SK-N-MC (cell line): ENCODE results near the gene NEURL3.
"Not testable (repeated sequence)": the region's sequence is repeated elsewhere in the genome, so short reads cannot be mapped to it uniquely, and the experiment has no call there.

Experiments used
- DNase-seq: peaks from one replicate; pipeline ENCODE4 v3.0.0-alpha.2; 2011; ENCODE audit warnings: low read depth, low spot score
- H3K27ac ChIP-seq: fragments of 200-600 bp; sonication (generic); 2 replicates; pipeline ENCODE4 v1.5.1; 2016; ENCODE audit warnings: mixed run types
- H3K36me3 ChIP-seq: fragments of 200-600 bp; sonication (generic); 2 replicates; pipeline ENCODE4 v1.6.1; 2017; ENCODE audit warnings: antibody characterized with exemption, low read length, mixed read lengths; ENCODE audit not compliant: insufficient read depth
- H3K4me3 ChIP-seq: fragments of 200-600 bp; sonication (generic); 2 replicates; pipeline ENCODE4 v1.5.1; 2016
- H3K9ac ChIP-seq: fragments of 200-600 bp; sonication (generic); 2 replicates; pipeline ENCODE4 v1.8.0; 2017; ENCODE audit warnings: mixed run types, mixed read lengths; ENCODE audit not compliant: insufficient read length
- H3K9me3 ChIP-seq: fragments of 200-600 bp; sonication (generic); 2 replicates; pipeline ENCODE4 v1.6.1; 2017; ENCODE audit warnings: low read depth, mild to moderate bottlenecking, antibody characterized with exemption, low read length, moderate library complexity, mixed read lengths
- EZH2 ChIP-seq: fragments of 200-600 bp; sonication (generic); IDR thresholded peaks from one replicate; pipeline ENCODE4 v1.6.1; 2017; ENCODE audit warnings: antibody characterized with exemption
- FOXP2 ChIP-seq: optimal IDR thresholded peaks from 2 replicates; pipeline ENCODE3; 2011; ENCODE audit warnings: mild to moderate bottlenecking, moderate library complexity; ENCODE audit not compliant: insufficient read depth; ENCODE audit errors: extremely low read length, control extremely low read depth
- POLR2AphosphoS5 ChIP-seq: IDR thresholded peaks from 2 replicates; pipeline ENCODE4 v1.6.1; 2012; ENCODE audit warnings: mild to moderate bottlenecking, low read depth, low read length, borderline replicate concordance

Gene NEURL3

GRCh38 chr2:96464651-96465050 lies 40.5 kb downstream of the NEURL3 start:
- Histone ChIP-seq H3K9ac (no peak overlapping the region), H3K9me3 (no peaks in the 10 kb centered on the region)
- TF ChIP-seq POLR2AphosphoS5 (no peak), EZH2 (no peak), FOXP2 (no peak)

DNA sequence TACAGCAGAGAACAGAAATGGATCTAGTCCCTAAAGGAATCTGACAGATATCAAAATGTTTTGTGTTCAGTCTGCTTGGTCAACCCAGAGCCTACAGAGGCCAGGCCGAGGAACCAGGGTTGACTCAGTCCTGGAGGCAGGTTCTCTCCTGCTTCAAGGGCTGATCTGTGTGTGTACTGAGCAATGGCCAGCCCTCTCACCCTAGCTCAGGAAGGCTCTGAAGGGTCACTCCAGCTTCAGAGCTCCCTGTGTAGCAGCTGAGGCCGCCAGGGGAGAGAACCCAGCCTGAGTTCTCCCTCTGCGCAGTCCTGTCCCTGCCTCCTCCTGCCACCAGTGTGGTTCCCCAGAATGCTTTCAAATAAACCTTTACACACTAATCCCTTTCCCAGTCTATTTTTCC lies 41.1 kb downstream of the NEURL3 start:
- no peak overlapping the region for H3K9ac ChIP-seq
- no peak overlapping the region for H3K4me3 ChIP-seq
- H3K9me3 ChIP-seq = no peaks in the 10 kb centered on the region
- H3K36me3 ChIP-seq = no peaks in the 10 kb centered on the region
- TF ChIP-seq POLR2AphosphoS5 = no peak
- TF ChIP-seq FOXP2 = no peak
- TF ChIP-seq EZH2 = no peak
- no peak overlapping the region for H3K27ac ChIP-seq
- no peak for DNase-seq

More at GRCh38 chr2:96464651-96465050, 40.5 kb downstream of the NEURL3 start:
- H3K27ac ChIP-seq = no peak overlapping the region
- no peaks in the 10 kb centered on the region for H3K36me3 ChIP-seq
- no peak overlapping the region for H3K4me3 ChIP-seq
- DNase-seq = no peak

DNA sequence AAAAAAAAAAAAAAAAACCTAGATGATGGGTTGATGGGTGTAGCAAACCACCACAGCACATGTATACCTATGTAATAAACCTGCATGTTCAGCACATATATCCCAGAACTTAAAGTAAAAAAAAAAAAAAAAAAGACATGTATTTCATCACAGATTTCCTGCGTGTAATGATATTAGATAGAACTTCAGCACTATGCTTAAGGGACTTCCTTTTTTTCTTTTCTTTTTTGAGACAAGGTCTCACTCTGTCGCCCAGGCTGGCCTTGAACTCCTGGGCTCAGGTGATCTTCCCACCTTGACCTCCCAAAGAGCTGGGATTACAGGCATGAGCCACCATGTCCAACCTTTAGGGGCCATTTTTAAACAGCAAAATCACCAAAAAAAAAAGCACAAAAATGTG lies 42.0 kb downstream of the NEURL3 start:
- DNase-seq = no peak
- TF ChIP-seq EZH2 = no peak
- TF ChIP-seq FOXP2 = no peak
- no peak for TF ChIP-seq POLR2AphosphoS5
- no peak overlapping the region for H3K9ac ChIP-seq
- H3K36me3 ChIP-seq = no peaks in the 10 kb centered on the region
- no peaks in the 10 kb centered on the region for H3K9me3 ChIP-seq
- no peak overlapping the region for H3K27ac ChIP-seq
- no peak overlapping the region for H3K4me3 ChIP-seq

GRCh38 chr2:96461616-96462015 lies 43.5 kb downstream of the NEURL3 start:
- DNase-seq, H3K4me3 ChIP-seq, H3K9me3 ChIP-seq, H3K36me3 ChIP-seq, H3K27ac ChIP-seq, H3K9ac ChIP-seq: not testable (repeated sequence)

DNA sequence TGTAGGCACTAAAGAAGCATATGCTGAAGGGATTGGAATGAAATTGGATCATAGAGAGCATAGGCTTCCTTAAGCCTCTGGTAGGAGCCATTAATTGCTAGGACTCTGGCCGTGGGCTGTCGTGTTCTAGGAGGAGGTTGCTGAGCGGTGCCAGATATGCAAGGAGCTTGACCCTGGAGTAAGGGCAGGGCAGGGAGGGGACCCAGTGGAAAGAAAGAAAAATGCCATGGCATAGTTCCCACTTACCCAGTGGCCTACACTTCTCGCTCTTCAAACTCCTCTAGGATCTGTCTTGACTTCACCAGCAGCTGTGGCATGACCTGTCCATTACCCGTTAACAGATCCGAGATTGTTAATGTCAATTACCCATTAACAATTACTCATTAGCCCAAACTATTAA lies 53.1 kb downstream of the NEURL3 start:
- no peak overlapping the region for H3K27ac ChIP-seq
- no peak overlapping the region for H3K9ac ChIP-seq
- no peak for DNase-seq
- no peaks in the 10 kb centered on the region for H3K9me3 ChIP-seq
- no peaks in the 10 kb centered on the region for H3K36me3 ChIP-seq
- TF ChIP-seq POLR2AphosphoS5 (no peak), EZH2 (no peak), FOXP2 (no peak)
- H3K4me3 ChIP-seq = no peak overlapping the region

DNA sequence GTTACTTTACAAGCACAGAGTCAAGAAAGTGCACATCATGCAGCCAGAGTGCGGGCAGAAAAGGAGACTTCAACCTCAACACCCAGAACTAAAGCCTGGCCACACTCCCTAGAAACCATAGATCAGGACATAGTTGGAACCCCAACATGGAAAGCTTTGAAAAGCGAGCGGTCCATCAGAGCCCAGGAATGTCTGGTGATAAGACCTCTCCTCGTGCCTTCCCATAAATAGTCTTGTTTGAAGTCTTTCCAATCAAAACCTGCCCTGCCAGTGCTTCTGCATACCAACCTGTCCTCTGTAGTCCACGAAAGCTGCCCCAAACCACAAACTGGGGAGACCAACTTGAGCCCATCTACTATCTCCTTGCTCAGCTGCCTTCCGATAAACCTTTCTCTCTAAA lies 55.5 kb downstream of the NEURL3 start:
- TF ChIP-seq FOXP2 (no peak), EZH2 (no peak), POLR2AphosphoS5 (no peak)
- H3K36me3 ChIP-seq = no peaks in the 10 kb centered on the region

DNA sequence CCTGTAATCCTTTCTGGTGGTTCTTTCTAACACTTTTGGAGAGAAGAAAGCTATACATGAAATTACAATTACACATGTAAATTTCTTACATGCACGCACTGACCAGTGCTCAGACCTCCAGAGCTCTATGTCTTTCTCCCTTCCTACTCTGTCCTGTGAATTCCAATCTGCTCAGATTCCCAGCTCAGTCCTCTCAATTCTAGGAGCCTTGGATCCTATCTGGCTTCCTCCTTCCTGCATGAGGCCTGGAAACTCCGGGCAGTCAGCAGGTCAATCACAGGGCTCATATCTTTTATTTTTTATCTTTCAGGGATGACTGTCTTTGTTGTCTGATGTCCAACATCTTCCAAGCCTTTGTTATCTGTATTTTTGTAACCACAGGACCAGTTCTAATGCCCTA lies 56.0 kb downstream of the NEURL3 start:
- Histone ChIP-seq H3K27ac (no peak overlapping the region), H3K4me3 (no peak overlapping the region), H3K9me3 (no peaks in the 10 kb centered on the region), H3K36me3 (no peaks in the 10 kb centered on the region), H3K9ac (no peak overlapping the region)
- TF ChIP-seq FOXP2 (no peak), POLR2AphosphoS5 (no peak), EZH2 (no peak)
- DNase-seq = no peak

More for the DNA sequence above, 55.5 kb downstream of the NEURL3 start:
- Histone ChIP-seq H3K9me3 (no peaks in the 10 kb centered on the region), H3K27ac (no peak overlapping the region), H3K4me3 (no peak overlapping the region), H3K9ac (no peak overlapping the region)
- DNase-seq = no peak

DNA sequence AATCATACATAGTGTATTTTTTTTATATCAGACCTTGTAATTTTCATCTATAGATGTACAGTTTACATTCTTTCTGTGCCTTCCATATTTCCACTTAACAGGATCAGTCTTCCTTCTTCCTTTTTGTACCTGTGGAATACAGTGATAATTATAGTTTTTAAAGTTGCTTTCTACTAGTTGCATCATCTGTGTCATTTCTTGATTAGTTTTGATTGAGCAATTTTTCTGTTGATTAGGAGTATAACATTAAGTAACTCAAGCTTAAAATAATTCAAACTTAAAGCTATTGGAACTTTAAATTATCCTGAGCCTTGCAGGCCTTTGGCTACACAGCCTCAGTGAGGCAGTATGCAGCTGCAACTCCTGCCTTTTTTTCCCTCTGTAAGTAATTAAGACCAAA lies 57.4 kb downstream of the NEURL3 start:
- Histone ChIP-seq H3K4me3 (no peak overlapping the region), H3K9me3 (no peaks in the 10 kb centered on the region), H3K36me3 (no peaks in the 10 kb centered on the region), H3K9ac (no peak overlapping the region), H3K27ac (no peak overlapping the region)
- DNase-seq = no peak
- TF ChIP-seq EZH2 (no peak), FOXP2 (no peak)
